Activated naive CD4-positive, alpha-beta T cell treated with anti-CD3 and anti-CD28 coated beads for 36 hours (primary cell): ENCODE data around the gene CRYBA4. TPM values are rescaled to one million over a fixed set of nuclear protein-coding genes. Genes with fewer than 3 reads are reported as not detected.

Experiments used
- CTCF ChIA-PET: fragments of 350-600 bp; sonication (Branson Sonifier 250); formaldehyde crosslinking; loops from one replicate; lab custom pipeline; 2021; ENCODE audit warnings: antibody characterized with exemption; lab: Charles Lee
- DNase-seq: peaks from one replicate; pipeline ENCODE4 v3.0.0-alpha.2; 2020
- H3K27ac Mint-ChIP-seq: one replicate; pipeline ENCODE4 v1.8.0; 2021; ENCODE audit warnings: mild to moderate bottlenecking, mixed read lengths
- H3K27me3 Mint-ChIP-seq: one replicate; pipeline ENCODE4 v1.8.0; 2021; ENCODE audit warnings: low read depth, mixed read lengths
- H3K36me3 Mint-ChIP-seq: one replicate; pipeline ENCODE4 v1.8.0; 2021; ENCODE audit warnings: low read depth, mixed read lengths
- H3K4me1 Mint-ChIP-seq: one replicate; pipeline ENCODE4 v1.8.0; 2021; ENCODE audit warnings: low read depth, mixed read lengths
- H3K4me3 Mint-ChIP-seq: one replicate; pipeline ENCODE4 v1.8.0; 2021; ENCODE audit warnings: mild to moderate bottlenecking, moderate library complexity, mixed read lengths
- H3K9me3 Mint-ChIP-seq: one replicate; pipeline ENCODE4 v1.8.0; 2021; ENCODE audit warnings: mixed read lengths
- intact Hi-C: fragments of 100-400 bp; cut with micrococcal nuclease; formaldehyde crosslinking; loops from one replicate; pipeline ENCODE4 v1.15.1; 2023
- total RNA-seq, 2 experiments: library from RNA; stranded (reverse); gene quantifications; one replicate each; pipeline ENCODE4 v1.2.3, GENCODE V29; 2021

CRYBA4 gene
- total RNA-seq, 2 experiments from 2014 or later = not detected

GRCh38 chr22:26658671-26659478 lies 37.1 kb downstream of the CRYBA4 start:
- H3K4me1 Mint-ChIP-seq = peaks cover 26% of the 10 kb centered on the region
- peaks cover 2% of the 10 kb centered on the region for H3K27me3 Mint-ChIP-seq
- CTCF ChIA-PET = interaction anchor here (1.8 kb wide), 1 partner anchor 12 kb away, joined by 7 read pairs; no protein-coding TSS in a partner anchor
- peak overlapping the region; percentile 80 for H3K27ac Mint-ChIP-seq
- H3K4me3 Mint-ChIP-seq = peak overlapping the region; percentile 90
- peaks cover 2% of the 10 kb centered on the region for H3K36me3 Mint-ChIP-seq
- no peaks in the 10 kb centered on the region for H3K9me3 Mint-ChIP-seq
- peak; percentile 95 for DNase-seq
- intact Hi-C loops = loop anchor here (1.0 to 2.0 kb wide), 3 partner anchors 13 to 230 kb away; partner anchors contain the start of gene ASPHD2

GRCh38 chr22:26660356-26660755 lies 38.6 kb downstream of the CRYBA4 start:
- no peak overlapping the region for H3K4me3 Mint-ChIP-seq
- intact Hi-C loops = no loop called here
- DNase-seq = no peak
- peaks cover 2% of the 10 kb centered on the region for H3K27me3 Mint-ChIP-seq
- peaks cover 41% of the 10 kb centered on the region for H3K4me1 Mint-ChIP-seq
- H3K27ac Mint-ChIP-seq = no peak overlapping the region
- no peaks in the 10 kb centered on the region for H3K9me3 Mint-ChIP-seq
- peaks cover 5% of the 10 kb centered on the region for H3K36me3 Mint-ChIP-seq
- CTCF ChIA-PET = interaction anchor here (1.6 to 1.8 kb wide), 2 partner anchors 10 to 14 kb away, joined by 3 to 7 read pairs; no protein-coding TSS in a partner anchor

- H3K4me3 Mint-ChIP-seq = no peak overlapping the region
Measured at GRCh38 chr22:26660961-26661578, 39.3 kb downstream of the CRYBA4 start.

GRCh38 chr22:26662160-26662559 lies 40.4 kb downstream of the CRYBA4 start:
- Mint-ChIP-seq H3K9me3 (no peaks in the 10 kb centered on the region), H3K27ac (no peak overlapping the region)
- intact Hi-C loops = no loop called here

More at GRCh38 chr22:26660961-26661578, 39.3 kb downstream of the CRYBA4 start:
- peaks cover 2% of the 10 kb centered on the region for H3K27me3 Mint-ChIP-seq
- CTCF ChIA-PET = interaction anchor here (1.6 to 1.8 kb wide), 2 partner anchors 10 to 14 kb away, joined by 3 to 7 read pairs; no protein-coding TSS in a partner anchor
- no peak for DNase-seq
- peak overlapping the region; percentile 19 for H3K27ac Mint-ChIP-seq
- peaks cover 5% of the 10 kb centered on the region for H3K36me3 Mint-ChIP-seq
- intact Hi-C loops = no loop called here
- no peaks in the 10 kb centered on the region for H3K9me3 Mint-ChIP-seq
- H3K4me1 Mint-ChIP-seq = peaks cover 48% of the 10 kb centered on the region

GRCh38 chr22:26663374-26663923 lies 41.7 kb downstream of the CRYBA4 start:
- CTCF ChIA-PET = interaction anchor here (4.7 kb wide), 1 partner anchor 161 kb away, joined by 24 read pairs; no protein-coding TSS in a partner anchor
- Mint-ChIP-seq H3K9me3 (no peaks in the 10 kb centered on the region), H3K27me3 (no peaks in the 10 kb centered on the region), H3K4me3 (no peak overlapping the region), H3K36me3 (peaks cover 5% of the 10 kb centered on the region), H3K4me1 (peaks cover 44% of the 10 kb centered on the region), H3K27ac (no peak overlapping the region)
- DNase-seq = no peak
- intact Hi-C loops = no loop called here

More at GRCh38 chr22:26662160-26662559, 40.4 kb downstream of the CRYBA4 start:
- H3K4me3 Mint-ChIP-seq = no peak overlapping the region
- DNase-seq = no peak
- H3K36me3 Mint-ChIP-seq = peaks cover 5% of the 10 kb centered on the region
- H3K4me1 Mint-ChIP-seq = peaks cover 49% of the 10 kb centered on the region
- CTCF ChIA-PET = no interaction called here
- peaks cover 2% of the 10 kb centered on the region for H3K27me3 Mint-ChIP-seq

GRCh38 chr22:26665813-26666231 lies 44.1 kb downstream of the CRYBA4 start:
- Mint-ChIP-seq H3K27me3 (no peaks in the 10 kb centered on the region), H3K9me3 (no peaks in the 10 kb centered on the region), H3K4me3 (no peak overlapping the region), H3K27ac (peak overlapping the region; percentile 86), H3K4me1 (peaks cover 49% of the 10 kb centered on the region), H3K36me3 (peaks cover 14% of the 10 kb centered on the region)
- intact Hi-C loops = loop anchor here (1.0 kb wide), 3 partner anchors 23 to 268 kb away; no protein-coding TSS in a partner anchor
- peak; percentile 12 for DNase-seq
- CTCF ChIA-PET = interaction anchor here (0.6 to 4.7 kb wide), 6 partner anchors 9 to 301 kb away, joined by 3 to 24 read pairs (median 5); partner anchors contain the start of gene MIAT

GRCh38 chr22:26667140-26667539 lies 45.4 kb downstream of the CRYBA4 start:
- Mint-ChIP-seq H3K36me3 (peaks cover 14% of the 10 kb centered on the region), H3K4me3 (no peak overlapping the region), H3K9me3 (no peaks in the 10 kb centered on the region), H3K27ac (no peak overlapping the region), H3K27me3 (no peaks in the 10 kb centered on the region), H3K4me1 (peaks cover 56% of the 10 kb centered on the region)
- CTCF ChIA-PET = interaction anchor here (0.6 to 4.7 kb wide), 3 partner anchors 76 to 300 kb away, joined by 3 to 24 read pairs (median 5); no protein-coding TSS in a partner anchor
- DNase-seq = no peak
- intact Hi-C loops = no loop called here

GRCh38 chr22:26669060-26669481 lies 47.3 kb downstream of the CRYBA4 start:
- H3K27me3 Mint-ChIP-seq = no peaks in the 10 kb centered on the region
- intact Hi-C loops = no loop called here
- peaks cover 62% of the 10 kb centered on the region for H3K4me1 Mint-ChIP-seq
- CTCF ChIA-PET = interaction anchor here (0.5 to 0.7 kb wide), 2 partner anchors 12 to 22 kb away, joined by 3 to 11 read pairs; partner anchors contain the start of gene MIAT
- H3K4me3 Mint-ChIP-seq = no peak overlapping the region
- peak overlapping the region; percentile 56 for H3K27ac Mint-ChIP-seq
- no peaks in the 10 kb centered on the region for H3K9me3 Mint-ChIP-seq
- peak; percentile 24 for DNase-seq
- H3K36me3 Mint-ChIP-seq = peaks cover 16% of the 10 kb centered on the region

- CTCF ChIA-PET = interaction anchor here (1.4 kb wide), 1 partner anchor 10 kb away, joined by 7 read pairs; no protein-coding TSS in a partner anchor
- intact Hi-C loops = loop anchor here (10.0 kb wide), 1 partner anchor 1134 kb away; the partner anchor contains the start of gene MN1
- no peak for DNase-seq
- peaks cover 26% of the 10 kb centered on the region for H3K36me3 Mint-ChIP-seq
- peak overlapping the region; percentile 100 for H3K27ac Mint-ChIP-seq
- peaks cover 62% of the 10 kb centered on the region for H3K4me1 Mint-ChIP-seq
- no peaks in the 10 kb centered on the region for H3K27me3 Mint-ChIP-seq
- H3K4me3 Mint-ChIP-seq = peak overlapping the region; percentile 51
- no peaks in the 10 kb centered on the region for H3K9me3 Mint-ChIP-seq
Measured at GRCh38 chr22:26670459-26670858, 48.7 kb downstream of the CRYBA4 start.

GRCh38 chr22:26671317-26672059 lies 49.7 kb downstream of the CRYBA4 start:
- CTCF ChIA-PET = interaction anchor here (0.6 to 1.4 kb wide), 5 partner anchors 11 to 476 kb away, joined by 3 to 7 read pairs (median 4); no protein-coding TSS in a partner anchor
- Mint-ChIP-seq H3K9me3 (no peaks in the 10 kb centered on the region), H3K27ac (peak overlapping the region; percentile 100)

GRCh38 chr22:26672060-26672471 lies 50.3 kb downstream of the CRYBA4 start:
- intact Hi-C loops = loop anchor here (1.0 to 10.0 kb wide), 8 partner anchors 14 to 1133 kb away; partner anchors contain the start of genes MN1, TFIP11 and TPST2
- Mint-ChIP-seq H3K4me3 (peak overlapping the region; percentile 95), H3K27ac (peak overlapping the region; percentile 100), H3K36me3 (peaks cover 31% of the 10 kb centered on the region), H3K9me3 (no peaks in the 10 kb centered on the region), H3K4me1 (peaks cover 66% of the 10 kb centered on the region), H3K27me3 (no peaks in the 10 kb centered on the region)
- CTCF ChIA-PET = interaction anchor here (0.6 to 1.4 kb wide), 5 partner anchors 21 to 475 kb away, joined by 3 to 4 read pairs (median 4); partner anchors contain the start of genes HPS4 and SRRD
- DNase-seq = no peak

More at GRCh38 chr22:26671317-26672059, 49.7 kb downstream of the CRYBA4 start:
- intact Hi-C loops = loop anchor here (1.0 to 10.0 kb wide), 8 partner anchors 13 to 1133 kb away; partner anchors contain the start of genes MN1, TFIP11 and TPST2
- H3K27me3 Mint-ChIP-seq = no peaks in the 10 kb centered on the region
- peaks cover 31% of the 10 kb centered on the region for H3K36me3 Mint-ChIP-seq
- H3K4me3 Mint-ChIP-seq = peak overlapping the region; percentile 95
- peaks cover 65% of the 10 kb centered on the region for H3K4me1 Mint-ChIP-seq
- DNase-seq = peak; percentile 82
